WERI-Rb-1 (cell line): Measurements from ENCODE around the gene SFMBT1.
A peak's percentile ranks its signal among the peaks of the same experiment; 100 is the strongest.
"Not testable (repeated sequence)": the region's sequence is repeated elsewhere in the genome, so short reads cannot be mapped to it uniquely, and the experiment has no call there.

Experiments used
- DNase-seq: peaks from one replicate; pipeline ENCODE4 v3.0.0-alpha.2; 2020
- H3K27ac ChIP-seq: fragments of 250-450 bp; sonication (Bioruptor Pico); 2 replicates; pipeline ENCODE4 v1.5.1; 2020; ENCODE audit warnings: mild to moderate bottlenecking, moderate library complexity
- H3K27me3 ChIP-seq: fragments of 250-450 bp; sonication (Bioruptor Pico); 2 replicates; pipeline ENCODE4 v1.5.1; 2021; ENCODE audit warnings: mild to moderate bottlenecking, low read depth, moderate library complexity; ENCODE audit not compliant: insufficient read depth, severe bottlenecking
- H3K36me3 ChIP-seq: fragments of 250-450 bp; sonication (Bioruptor Pico); 2 replicates; pipeline ENCODE4 v1.5.1; 2020; ENCODE audit warnings: mild to moderate bottlenecking, moderate library complexity
- H3K4me3 ChIP-seq: 2 replicates; pipeline ENCODE4 v1.5.1; 2011; ENCODE audit warnings: low read depth, mild to moderate bottlenecking, control low read depth, low read length
- H3K9me3 ChIP-seq: fragments of 250-450 bp; sonication (Bioruptor Pico); 2 replicates; pipeline ENCODE4 v1.5.1; 2021; ENCODE audit warnings: mild to moderate bottlenecking, moderate library complexity; ENCODE audit not compliant: severe bottlenecking
- TF ChIP-seq, protein P1 (sequence below): IDR thresholded peaks from 2 replicates; pipeline ENCODE4 v1.5.1; 2011; ENCODE audit warnings: low read depth, mild to moderate bottlenecking, control low read depth, inconsistent platforms, low read length

Gene SFMBT1

DNA sequence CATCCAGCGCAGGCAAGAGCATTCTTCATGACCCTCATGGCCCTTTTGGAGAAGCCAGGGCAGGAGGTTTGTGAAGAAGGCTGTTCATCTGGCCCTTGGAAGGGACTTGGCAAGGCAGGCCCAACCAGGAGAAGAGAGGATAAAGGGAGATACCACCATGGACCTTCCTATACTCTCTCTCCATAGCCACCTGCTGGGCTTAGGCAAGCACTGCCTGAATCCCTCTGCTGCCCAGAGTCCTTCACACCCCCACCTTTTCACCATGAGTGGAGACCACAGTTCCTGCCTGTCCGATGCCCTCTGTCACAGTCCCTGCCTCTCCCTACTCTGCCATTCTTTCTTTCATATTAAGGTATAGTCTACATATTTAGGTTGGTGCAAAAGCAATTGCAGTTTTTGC lies 10.6 kb upstream of the SFMBT1 start:
- H3K9me3 ChIP-seq = no peaks in the 10 kb centered on the region
- DNase-seq = peak; percentile 51
- TF ChIP-seq, protein P1, sequence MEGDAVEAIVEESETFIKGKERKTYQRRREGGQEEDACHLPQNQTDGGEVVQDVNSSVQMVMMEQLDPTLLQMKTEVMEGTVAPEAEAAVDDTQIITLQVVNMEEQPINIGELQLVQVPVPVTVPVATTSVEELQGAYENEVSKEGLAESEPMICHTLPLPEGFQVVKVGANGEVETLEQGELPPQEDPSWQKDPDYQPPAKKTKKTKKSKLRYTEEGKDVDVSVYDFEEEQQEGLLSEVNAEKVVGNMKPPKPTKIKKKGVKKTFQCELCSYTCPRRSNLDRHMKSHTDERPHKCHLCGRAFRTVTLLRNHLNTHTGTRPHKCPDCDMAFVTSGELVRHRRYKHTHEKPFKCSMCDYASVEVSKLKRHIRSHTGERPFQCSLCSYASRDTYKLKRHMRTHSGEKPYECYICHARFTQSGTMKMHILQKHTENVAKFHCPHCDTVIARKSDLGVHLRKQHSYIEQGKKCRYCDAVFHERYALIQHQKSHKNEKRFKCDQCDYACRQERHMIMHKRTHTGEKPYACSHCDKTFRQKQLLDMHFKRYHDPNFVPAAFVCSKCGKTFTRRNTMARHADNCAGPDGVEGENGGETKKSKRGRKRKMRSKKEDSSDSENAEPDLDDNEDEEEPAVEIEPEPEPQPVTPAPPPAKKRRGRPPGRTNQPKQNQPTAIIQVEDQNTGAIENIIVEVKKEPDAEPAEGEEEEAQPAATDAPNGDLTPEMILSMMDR = peak; percentile 72
- H3K27me3 ChIP-seq = no peaks in the 10 kb centered on the region
- H3K4me3 ChIP-seq = no peak overlapping the region
- no peak overlapping the region for H3K27ac ChIP-seq
- no peaks in the 10 kb centered on the region for H3K36me3 ChIP-seq

DNA sequence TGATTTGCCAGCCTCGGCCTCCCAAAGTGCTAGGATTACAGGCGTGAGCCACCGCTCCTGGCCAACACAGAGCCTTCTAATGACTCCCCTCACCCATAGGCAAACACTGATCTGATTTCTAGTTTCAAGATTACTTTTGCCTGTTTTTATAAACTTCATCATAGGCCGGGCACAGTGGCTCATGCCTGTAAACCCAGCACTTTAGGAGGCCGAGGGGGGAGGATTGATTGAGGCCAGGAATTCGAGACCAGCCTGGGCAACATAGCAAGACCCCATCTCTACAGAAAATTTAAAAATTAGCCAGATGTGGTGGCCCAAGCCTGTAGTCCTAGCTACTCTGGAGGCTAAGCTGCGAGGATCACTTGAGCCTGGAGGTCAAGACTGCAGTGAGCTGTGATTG lies 8.4 kb upstream of the SFMBT1 start:
- not testable (repeated sequence) for H3K27ac ChIP-seq, DNase-seq, H3K27me3 ChIP-seq, H3K36me3 ChIP-seq, H3K9me3 ChIP-seq, H3K4me3 ChIP-seq

DNA sequence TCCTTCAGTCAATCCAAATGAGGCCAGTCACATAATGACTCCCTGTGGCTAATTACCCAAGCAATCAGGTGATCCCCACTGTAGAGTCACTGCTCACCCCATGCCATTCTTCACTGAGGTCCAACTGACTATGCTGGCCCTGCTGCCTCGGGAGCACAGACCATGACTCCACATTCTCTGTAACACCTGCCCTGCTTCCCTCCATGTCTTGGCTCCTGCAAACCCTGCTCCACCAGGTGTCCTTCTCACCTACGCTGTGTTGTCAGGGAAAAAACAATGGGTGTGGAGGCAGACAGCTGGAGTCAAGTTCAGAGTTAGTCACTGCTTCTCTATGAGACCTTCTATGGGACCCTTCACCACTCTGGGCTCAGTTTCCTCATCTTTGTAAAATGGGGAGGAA lies 6.1 kb upstream of the SFMBT1 start:
- DNase-seq = no peak
- H3K27ac ChIP-seq = no peak overlapping the region
- H3K4me3 ChIP-seq = no peak overlapping the region
- TF ChIP-seq, protein P1 = no peak
- H3K36me3 ChIP-seq = no peaks in the 10 kb centered on the region
- H3K9me3 ChIP-seq = no peaks in the 10 kb centered on the region
- no peaks in the 10 kb centered on the region for H3K27me3 ChIP-seq

DNA sequence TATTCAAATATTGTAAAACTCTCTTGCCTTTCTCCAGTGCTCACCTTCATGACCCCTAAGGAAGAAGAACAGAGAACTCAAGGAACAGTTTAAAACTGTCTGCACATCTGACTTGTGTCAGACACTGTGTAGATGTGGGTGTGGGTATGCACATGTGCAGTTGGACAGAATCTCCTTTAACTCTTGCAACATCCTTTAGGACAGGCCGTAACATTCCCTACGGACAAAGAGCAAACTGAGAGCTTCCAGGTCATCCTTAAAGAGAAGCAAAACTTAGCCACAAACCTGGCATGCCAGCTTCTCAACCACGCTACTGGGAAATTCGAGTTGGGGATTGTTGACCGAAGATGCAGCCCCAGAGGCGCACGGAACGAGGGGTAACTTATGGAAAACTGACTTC lies 4.1 kb upstream of the SFMBT1 start:
- no peak for DNase-seq
- H3K36me3 ChIP-seq = peaks cover 3% of the 10 kb centered on the region; the same call in 1 of the 2 replicates
- no peak overlapping the region for H3K4me3 ChIP-seq
- no peaks in the 10 kb centered on the region for H3K9me3 ChIP-seq
- H3K27me3 ChIP-seq = no peaks in the 10 kb centered on the region
- TF ChIP-seq, protein P1 = no peak
- no peak overlapping the region for H3K27ac ChIP-seq

DNA sequence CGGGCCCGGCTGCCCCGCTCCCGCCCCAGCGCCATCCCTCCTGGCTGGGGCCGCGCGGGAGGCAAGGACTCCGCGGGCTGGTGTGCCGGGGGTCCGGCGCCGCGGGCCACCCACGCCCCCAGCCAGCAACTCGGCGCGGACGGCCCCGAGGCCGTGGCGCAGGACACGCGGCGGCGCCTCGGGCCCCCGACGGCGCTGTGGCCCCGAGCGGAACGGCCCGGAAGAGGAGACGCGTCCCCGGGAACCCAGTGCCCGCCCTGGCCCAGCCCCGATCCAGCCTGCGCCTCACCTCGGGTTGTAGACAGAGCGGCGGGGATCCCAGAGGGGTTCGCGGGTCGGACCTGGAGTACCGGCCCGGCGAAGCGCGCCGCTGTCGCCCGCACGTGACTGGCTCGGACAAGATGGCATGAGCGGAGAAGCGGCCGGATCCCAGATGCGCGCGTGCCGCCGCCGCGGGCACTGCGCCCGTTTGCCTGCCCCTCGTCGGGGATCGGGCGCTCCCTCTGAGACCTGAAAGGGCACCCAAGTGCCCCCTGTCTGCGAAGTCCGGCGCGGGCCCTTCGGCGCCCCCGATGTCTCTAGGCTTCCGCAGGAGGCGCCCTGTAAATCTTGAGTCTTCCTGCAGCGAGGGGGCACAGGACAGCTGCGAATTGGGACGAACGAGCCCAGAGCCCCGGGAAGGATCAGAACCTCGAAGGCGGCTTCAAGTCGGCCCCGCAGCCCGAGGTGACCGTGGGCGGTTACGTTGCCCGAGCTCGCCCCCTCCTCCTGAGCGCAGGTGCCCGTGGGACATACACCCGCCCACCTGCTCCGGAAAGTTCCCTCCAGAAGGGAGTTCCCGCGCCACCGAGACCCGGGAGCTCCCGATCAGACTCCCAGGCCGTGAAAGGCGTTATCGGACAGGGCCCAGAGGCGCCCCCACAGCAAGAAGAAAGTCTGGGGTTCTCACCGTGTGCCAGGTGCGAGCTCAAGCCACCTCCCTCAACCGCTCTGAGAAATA lies 598 bp upstream of the SFMBT1 start:
- DNase-seq = peak; percentile 15
- H3K27ac ChIP-seq = peak overlapping the region; percentile 98; the same call in 1 of the 2 replicates
- TF ChIP-seq, protein P1 = 0 out of 2 replicates have a peak, but pooled peaks have one; percentile 5
- H3K27me3 ChIP-seq = no peaks in the 10 kb centered on the region
- no peaks in the 10 kb centered on the region for H3K9me3 ChIP-seq
- H3K36me3 ChIP-seq = peaks cover 3% of the 10 kb centered on the region; the same call in 1 of the 2 replicates
- no peak overlapping the region; the same call in 1 of the 2 replicates for H3K4me3 ChIP-seq

DNA sequence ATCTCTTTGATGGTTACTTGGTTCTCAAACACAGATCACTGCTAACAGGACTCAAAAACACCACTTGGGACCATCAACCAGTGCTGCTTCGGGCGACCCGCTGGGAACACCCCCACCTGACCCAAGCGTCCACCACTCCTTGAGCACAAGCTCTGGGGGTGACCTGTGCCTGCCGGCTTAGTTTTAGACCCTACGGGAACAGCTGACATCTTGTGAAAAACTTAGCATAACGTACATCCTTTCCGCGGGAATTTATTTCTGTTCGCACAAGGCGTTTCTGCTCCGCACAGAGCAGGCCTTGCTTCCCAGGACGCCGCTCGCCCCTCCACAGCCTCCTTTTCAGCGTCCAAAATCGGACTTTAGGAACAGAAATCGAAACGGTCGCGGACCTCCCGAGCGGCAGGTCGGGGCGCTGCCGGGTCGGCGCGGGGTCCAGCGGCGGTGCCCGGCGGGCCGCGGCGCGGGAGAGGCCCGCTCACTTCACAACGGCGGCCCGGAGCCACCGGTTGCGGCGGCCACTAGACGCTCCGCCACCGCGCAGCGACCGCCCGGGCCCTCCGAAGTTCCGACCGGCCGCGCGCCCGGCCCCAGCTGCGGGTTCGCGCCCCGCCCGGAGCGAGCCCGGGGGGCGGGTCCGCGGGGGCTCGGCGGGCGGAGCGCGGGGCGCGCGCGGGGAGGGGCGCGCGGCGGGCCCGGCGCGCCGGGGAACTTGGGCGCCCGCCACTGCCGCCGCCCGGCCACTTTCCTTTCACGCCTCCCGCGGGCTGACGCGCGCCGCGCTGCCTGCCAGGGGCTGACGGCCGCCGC lies 959 bp downstream of the SFMBT1 start:
- Histone ChIP-seq H3K36me3 (peaks cover 3% of the 10 kb centered on the region; the same call in 1 of the 2 replicates), H3K9me3 (no peaks in the 10 kb centered on the region), H3K27ac (peak overlapping the region; percentile 33; the same call in 1 of the 2 replicates), H3K4me3 (peak overlapping the region; percentile 71), H3K27me3 (no peaks in the 10 kb centered on the region)
- TF ChIP-seq, protein P1 = no peak
- DNase-seq = peak; percentile 53
